SHP77 treated with DMSO at 0.1 percent for 48 hours (cell line): Measurements from ENCODE around the gene UMAD1.

Experiments used
- DNase-seq: peaks from one replicate; lab custom pipeline; 2025; lab: John Stamatoyannopoulos, UW

Gene UMAD1

GRCh38 chr7:7830122-7830878, 189.7 kb downstream of the UMAD1 start:
- peak; percentile 84 for DNase-seq

- DNase-seq = no peak
These were observed 192.0 kb downstream of the UMAD1 start for GRCh38 chr7:7832518-7832917.

DNA sequence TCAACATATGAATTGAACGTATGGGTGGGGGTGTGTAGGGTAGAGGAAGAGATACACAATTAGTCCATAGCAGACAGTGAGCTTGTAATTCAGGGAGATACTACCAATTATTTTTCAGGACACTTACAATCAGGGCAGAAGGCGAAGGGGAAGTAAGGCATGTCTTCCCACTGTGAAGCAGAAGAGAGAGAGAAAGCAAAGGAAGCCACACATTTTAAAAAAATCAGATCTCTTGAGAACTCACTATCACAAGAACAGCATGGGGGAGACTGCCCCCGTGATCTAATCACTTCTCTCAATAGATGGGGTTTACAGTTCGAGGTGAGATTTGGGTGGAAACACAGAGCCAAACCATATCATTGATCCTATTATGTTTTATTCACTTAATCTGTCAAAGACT, 194.2 kb downstream of the UMAD1 start:
- DNase-seq = no peak

- DNase-seq = no peak
These were observed 200.5 kb downstream of the UMAD1 start for GRCh38 chr7:7841027-7841426.

GRCh38 chr7:7843240-7843639, 202.7 kb downstream of the UMAD1 start:
- DNase-seq = no peak

DNA sequence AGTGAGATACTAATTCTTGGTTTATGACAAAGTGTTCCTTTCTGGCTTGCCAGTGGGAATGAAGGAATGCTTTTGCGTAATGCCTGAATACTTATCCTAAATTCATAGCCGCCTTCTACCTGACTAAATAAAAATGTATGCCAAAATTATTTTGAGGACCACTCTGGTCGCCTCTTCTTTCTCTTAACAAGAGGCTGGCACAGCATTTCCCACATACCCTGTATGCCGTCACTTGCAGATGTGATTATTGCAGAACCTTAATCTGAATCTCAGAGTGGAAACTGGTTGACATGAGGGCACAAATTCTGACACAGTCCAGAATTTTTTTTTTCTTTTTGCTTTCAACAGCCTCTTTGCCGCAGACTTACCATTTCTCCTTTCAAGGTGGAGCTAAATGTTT, 203.4 kb downstream of the UMAD1 start:
- no peak for DNase-seq

GRCh38 chr7:7848246-7848645, 207.7 kb downstream of the UMAD1 start:
- DNase-seq = no peak

- DNase-seq = no peak
These were observed 208.3 kb downstream of the UMAD1 start for GRCh38 chr7:7848892-7849291.

DNA sequence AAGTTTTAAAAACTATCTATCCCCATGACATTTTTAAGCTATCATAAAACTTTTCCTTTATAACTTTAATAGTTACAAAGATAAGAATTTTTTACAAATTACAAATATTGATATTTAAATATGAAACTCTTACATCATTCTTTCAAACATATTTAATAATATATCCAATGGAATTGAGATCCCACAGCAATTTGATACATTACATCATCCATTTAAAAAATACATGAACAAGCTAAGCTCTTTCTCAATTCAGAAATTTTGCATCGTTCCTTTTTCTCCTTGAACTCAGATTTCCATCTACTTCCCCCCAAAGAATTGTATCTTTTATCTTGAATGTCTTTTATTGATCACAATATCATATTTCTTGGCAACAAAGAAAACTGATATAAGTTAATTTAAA, 209.6 kb downstream of the UMAD1 start:
- DNase-seq = no peak

DNA sequence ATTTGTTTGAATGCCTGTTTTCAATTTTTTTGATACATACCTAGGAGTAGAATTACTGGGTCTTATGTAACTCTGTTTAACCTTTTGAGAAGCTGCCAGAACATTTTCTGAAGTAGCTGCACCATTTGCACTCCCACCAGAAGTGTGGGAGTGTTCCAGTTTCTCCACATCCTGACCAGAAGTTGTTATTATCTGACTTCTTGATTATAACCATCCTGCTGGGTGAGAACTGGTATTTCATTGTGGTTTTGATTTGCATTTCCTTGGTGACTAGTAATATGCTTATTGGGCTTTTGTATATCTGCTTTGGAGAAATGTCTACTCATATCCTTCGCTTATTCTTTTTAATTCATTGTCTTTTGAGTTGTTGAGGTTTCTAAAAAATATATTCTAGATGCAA, 210.8 kb downstream of the UMAD1 start:
- no peak for DNase-seq

- DNase-seq = no peak
These were observed 211.4 kb downstream of the UMAD1 start for GRCh38 chr7:7851991-7852390.

GRCh38 chr7:7857143-7857583, 216.6 kb downstream of the UMAD1 start:
- DNase-seq = no peak

- no peak for DNase-seq
These were observed 218.0 kb downstream of the UMAD1 start for GRCh38 chr7:7858559-7858958.

DNA sequence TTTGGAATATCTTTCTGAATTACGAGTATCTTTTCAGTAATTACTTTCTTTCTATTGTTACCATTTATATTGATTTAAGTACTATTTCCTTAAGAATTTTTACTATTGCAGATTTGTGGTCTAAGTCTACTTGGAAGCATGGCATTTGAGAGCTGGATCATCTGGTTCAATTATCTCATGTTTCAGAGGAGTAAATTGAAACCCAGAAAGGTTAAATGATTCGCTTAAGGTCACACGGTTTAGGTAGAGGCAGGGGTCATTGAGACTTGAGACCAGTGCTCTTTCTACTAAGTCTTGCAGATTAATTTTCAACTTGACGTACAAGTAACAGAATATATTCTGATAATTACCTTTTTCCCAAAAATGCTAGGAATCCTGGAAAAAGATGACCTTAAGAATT, 218.9 kb downstream of the UMAD1 start:
- DNase-seq = no peak

DNA sequence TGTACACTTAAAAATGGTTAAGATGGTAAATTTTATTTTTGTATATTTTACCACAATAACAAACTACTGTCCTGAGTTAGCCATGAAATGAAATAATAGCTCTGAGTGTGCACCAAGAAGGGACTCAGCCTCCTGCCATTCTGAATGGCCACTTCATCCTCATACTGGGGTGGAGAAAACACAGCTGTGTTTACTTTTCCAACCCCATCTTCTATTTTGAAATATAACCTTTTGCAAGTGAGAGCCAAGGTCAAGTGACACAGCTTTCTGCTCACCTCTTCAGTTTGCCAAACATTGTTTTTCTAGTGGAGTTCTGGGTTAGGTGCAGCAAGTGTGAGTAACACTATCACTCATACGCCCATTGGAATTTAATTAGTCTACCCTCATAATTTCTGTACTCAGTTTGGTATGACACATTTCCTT, 220.7 kb downstream of the UMAD1 start:
- peak; percentile 99 for DNase-seq

GRCh38 chr7:7862393-7862792, 221.8 kb downstream of the UMAD1 start:
- no peak for DNase-seq

GRCh38 chr7:7867846-7868571, 227.5 kb downstream of the UMAD1 start:
- DNase-seq = no peak

- DNase-seq = no peak
These were observed 228.0 kb downstream of the UMAD1 start for GRCh38 chr7:7868572-7868899.

- DNase-seq = no peak
These were observed 228.5 kb downstream of the UMAD1 start for GRCh38 chr7:7869036-7869435.

- no peak for DNase-seq
These were observed 229.1 kb downstream of the UMAD1 start for GRCh38 chr7:7869651-7870050.

DNA sequence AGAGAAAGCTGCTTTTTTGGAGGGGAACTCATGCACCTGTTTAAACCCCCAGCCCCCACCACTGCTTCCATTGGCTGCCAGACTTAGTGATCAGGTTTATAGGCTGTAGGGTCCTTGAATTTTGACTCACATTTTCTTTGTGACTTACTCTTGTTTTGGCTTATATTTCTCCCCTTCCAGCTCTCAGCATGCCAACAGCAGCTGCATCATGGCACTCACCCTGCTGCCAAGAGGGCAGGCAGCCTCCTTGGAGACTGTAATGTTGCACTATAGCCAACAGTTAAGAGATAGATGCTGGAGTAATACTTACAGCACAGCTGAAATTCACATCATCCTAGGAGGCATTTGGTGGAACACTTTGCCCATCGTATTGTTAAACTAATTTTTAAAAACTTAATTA, 230.0 kb downstream of the UMAD1 start:
- no peak for DNase-seq

GRCh38 chr7:7876419-7876818, 235.9 kb downstream of the UMAD1 start:
- DNase-seq = no peak

- no peak for DNase-seq
These were observed 241.0 kb downstream of the UMAD1 start for GRCh38 chr7:7881581-7881980.

- no peak for DNase-seq
These were observed 242.3 kb downstream of the UMAD1 start for GRCh38 chr7:7882888-7883287.
